Thyroid gland (tissue), 4 donors: Measurements from ENCODE around the gene APP.

Source experiments
- POLR2A ChIP-seq, 2 donors: fragments of 450-650 bp; IDR thresholded peaks; one replicate each; pipeline ENCODE4 v1.6.1; 2017; ENCODE audit warnings: antibody characterized with exemption in 2 of 2, mild to moderate bottlenecking in 2 of 2, moderate library complexity in 1 of 2
- TF ChIP-seq, protein P1 (sequence below), 6 experiments: fragments of 200-600 bp in 3 of 6; fragments of 450-650 bp in 3 of 6; sonication (generic) in 3 of 6; IDR thresholded peaks; one replicate each; pipeline ENCODE4 v1.5.1; 2016 to 2019; ENCODE audit warnings: antibody characterized with exemption in 6 of 6, mild to moderate bottlenecking in 2 of 6, inconsistent platforms in 1 of 6, moderate library complexity in 1 of 6

DNA sequence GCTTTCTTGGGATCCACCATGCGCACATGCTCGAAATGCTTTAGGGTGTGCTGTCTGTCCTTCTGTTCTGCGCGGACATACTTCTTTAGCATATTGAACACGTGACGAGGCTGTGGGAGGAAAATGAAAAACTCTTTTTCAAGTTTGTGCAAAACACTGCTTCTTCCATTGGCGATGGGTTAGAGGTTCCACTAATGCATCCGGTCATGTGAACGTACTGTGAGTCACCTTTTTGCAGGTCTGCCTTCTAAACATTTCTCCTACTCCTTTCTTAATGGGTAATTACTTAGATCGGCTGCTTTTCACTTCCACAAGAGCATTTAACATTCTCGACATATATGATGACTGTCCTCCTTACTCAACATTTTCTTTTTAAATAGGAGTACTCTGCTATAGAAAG is 214.9 kb downstream of the APP start:
- TF ChIP-seq POLR2A (IDR thresholded peaks at IDR 0.05), result no peak
- TF ChIP-seq, protein P1, sequence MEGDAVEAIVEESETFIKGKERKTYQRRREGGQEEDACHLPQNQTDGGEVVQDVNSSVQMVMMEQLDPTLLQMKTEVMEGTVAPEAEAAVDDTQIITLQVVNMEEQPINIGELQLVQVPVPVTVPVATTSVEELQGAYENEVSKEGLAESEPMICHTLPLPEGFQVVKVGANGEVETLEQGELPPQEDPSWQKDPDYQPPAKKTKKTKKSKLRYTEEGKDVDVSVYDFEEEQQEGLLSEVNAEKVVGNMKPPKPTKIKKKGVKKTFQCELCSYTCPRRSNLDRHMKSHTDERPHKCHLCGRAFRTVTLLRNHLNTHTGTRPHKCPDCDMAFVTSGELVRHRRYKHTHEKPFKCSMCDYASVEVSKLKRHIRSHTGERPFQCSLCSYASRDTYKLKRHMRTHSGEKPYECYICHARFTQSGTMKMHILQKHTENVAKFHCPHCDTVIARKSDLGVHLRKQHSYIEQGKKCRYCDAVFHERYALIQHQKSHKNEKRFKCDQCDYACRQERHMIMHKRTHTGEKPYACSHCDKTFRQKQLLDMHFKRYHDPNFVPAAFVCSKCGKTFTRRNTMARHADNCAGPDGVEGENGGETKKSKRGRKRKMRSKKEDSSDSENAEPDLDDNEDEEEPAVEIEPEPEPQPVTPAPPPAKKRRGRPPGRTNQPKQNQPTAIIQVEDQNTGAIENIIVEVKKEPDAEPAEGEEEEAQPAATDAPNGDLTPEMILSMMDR (IDR thresholded peaks at IDR 0.05), result no peak
